T-cell (primary cell): Measurements from ENCODE around the gene RNF126. TPM values are rescaled to one million over a fixed set of nuclear protein-coding genes. Genes with fewer than 3 reads are reported as not detected.
"Not testable (repeated sequence)": the region's sequence is repeated elsewhere in the genome, so short reads cannot be mapped to it uniquely, and the experiment has no call there.

ENCODE experiments used
- ATAC-seq, 4 experiments: fragments of 200-7000 bp in 3 of 4; fragments of 150-1000 bp in 1 of 4; cut with Tn5 transposase; replicated peaks in 1 of 4; 1 replicate in 3 of 4; 2 replicates in 1 of 4; pipeline ENCODE4 v1.10.0; 2021; ENCODE audit warnings: moderate library complexity in 3 of 4, mild to moderate bottlenecking in 2 of 4, moderate number of reproducible peaks in 1 of 4
- CTCF ChIA-PET, 2 donors: fragments of 300-600 bp; sonication (Branson Sonifier 250); formaldehyde crosslinking; loops; one replicate each; lab custom pipeline; 2022; ENCODE audit warnings: antibody characterized with exemption in 2 of 2; lab: Charles Lee
- POLR2A ChIA-PET, 2 donors: fragments of 300-600 bp; sonication (Branson Sonifier 250); formaldehyde crosslinking; loops; one replicate each; lab custom pipeline; 2022; ENCODE audit warnings: antibody characterized with exemption in 2 of 2; lab: Charles Lee
- DNase-seq, 35 experiments: peaks; one replicate each; pipeline versions ENCODE4 v3.0.0 to v3.0.0-alpha.2; 2013 to 2023
- H3K27ac ChIP-seq: one replicate; pipeline ENCODE4 v1.5.1; 2013; ENCODE audit warnings: low read length
- H3K27me3 ChIP-seq, 2 experiments: replicated peaks in 1 of 2; 1 replicate in 1 of 2; 2 replicates in 1 of 2; pipeline versions ENCODE4 v1.6.1 to v1.7.0; 2013; ENCODE audit warnings: low read length in 1 of 2, mixed read lengths in 1 of 2; ENCODE audit not compliant: control insufficient read depth in 2 of 2, insufficient read depth in 2 of 2; ENCODE audit errors: extremely low read depth in 1 of 2
- H3K36me3 ChIP-seq, 2 donors: 1 replicate in 1 of 2; 2 replicates in 1 of 2; pipeline versions ENCODE4 v1.6.1 to v1.7.0; 2013; ENCODE audit warnings: low read length in 1 of 2; ENCODE audit not compliant: control insufficient read depth in 2 of 2, insufficient read depth in 1 of 2; ENCODE audit errors: extremely low read depth in 1 of 2
- H3K4me1 ChIP-seq, 2 experiments: 1 replicate in 1 of 2; 2 replicates in 1 of 2; pipeline versions ENCODE4 v1.6.1 to v1.7.0; 2013; ENCODE audit warnings: low read length in 2 of 2, mixed read lengths in 1 of 2; ENCODE audit not compliant: insufficient read depth in 2 of 2, control insufficient read depth in 1 of 2; ENCODE audit errors: extremely low read depth in 1 of 2
- H3K4me3 ChIP-seq, 2 donors: 1 replicate in 1 of 2; 2 replicates in 1 of 2; pipeline versions ENCODE4 v1.5.1 to v1.7.0; 2013; ENCODE audit warnings: mild to moderate bottlenecking in 2 of 2, low read length in 1 of 2, moderate library complexity in 1 of 2; ENCODE audit not compliant: control insufficient read depth in 1 of 2; ENCODE audit errors: extremely low read depth in 1 of 2
- H3K9me3 ChIP-seq: 2 replicates; pipeline ENCODE4 v1.7.0; 2013
- H3K27ac Mint-ChIP-seq, 2 donors: one replicate each; pipeline ENCODE4 v1.8.0; 2020 to 2021; ENCODE audit warnings: mild to moderate bottlenecking in 2 of 2, mixed read lengths in 2 of 2
- H3K27me3 Mint-ChIP-seq, 2 donors: one replicate each; pipeline ENCODE4 v1.8.0; 2021 to 2022; ENCODE audit warnings: mixed read lengths in 2 of 2
- H3K36me3 Mint-ChIP-seq: one replicate; pipeline ENCODE4 v1.8.0; 2021; ENCODE audit warnings: mixed read lengths
- H3K4me1 Mint-ChIP-seq, 3 donors: one replicate each; pipeline ENCODE4 v1.8.0; 2020 to 2022; ENCODE audit warnings: mixed read lengths in 3 of 3, mild to moderate bottlenecking in 1 of 3
- H3K4me3 Mint-ChIP-seq, 3 donors: one replicate each; pipeline ENCODE4 v1.8.0; 2020 to 2022; ENCODE audit warnings: mild to moderate bottlenecking in 3 of 3, mixed read lengths in 3 of 3, moderate library complexity in 3 of 3
- H3K9me3 Mint-ChIP-seq, 3 donors: one replicate each; pipeline ENCODE4 v1.8.0; 2020 to 2022; ENCODE audit warnings: mixed read lengths in 3 of 3
- WGBS: methylation state at CpG from one replicate; pipeline ENCODE4 v1.1.5; 2013; ENCODE audit warnings: missing lambda C conversion rate; ENCODE audit not compliant: insufficient coverage; 5-methylcytosine and 5-hydroxymethylcytosine counted together
- total RNA-seq, 35 experiments: library from RNA in 6 of 35; stranded (reverse) in 6 of 35; fragments of 120-200 nt in 1 of 35; gene quantifications; one replicate each; pipeline versions ENCODE4 v1.2.1 to v1.2.4 and lab custom pipeline; 2013 to 2026

RNF126 gene
- total RNA-seq, 5 donors from 2014 or later (not counting 1 experiment from before 2014, with no cell fraction given): 98.8 to 139 (median 118) TPM

GRCh38 chr19:623974-624373, 39.0 kb downstream of the RNF126 start:
- Histone ChIP-seq H3K36me3 (peaks cover 15 to 57% of the 10 kb centered on the region in 2 donors), H3K27me3 (no peaks in the 10 kb centered on the region), H3K9me3 (no peaks in the 10 kb centered on the region), H3K4me3 (no peak overlapping the region), H3K4me1 (no peaks in the 10 kb centered on the region), H3K27ac (no peak overlapping the region)
- no peak for DNase-seq
- ChIA-PET CTCF (no interaction called here), POLR2A (no interaction called here)
- Mint-ChIP-seq H3K36me3 (peaks cover 21% of the 10 kb centered on the region), H3K27me3 (no peaks in the 10 kb centered on the region), H3K27ac (no peak overlapping the region), H3K9me3 (no peaks in the 10 kb centered on the region), H3K4me3 (no peak overlapping the region), H3K4me1 (peaks cover 4 to 6% (median 4%) of the 10 kb centered on the region in 3 donors)
- no peak for ATAC-seq
- 91% methylated on average over 16 of the region's 24 CpGs for WGBS

GRCh38 chr19:623175-623916, 39.7 kb downstream of the RNF126 start:
- 96% methylated on average over 41 of the region's 44 CpGs for WGBS
- H3K27ac Mint-ChIP-seq: no peak overlapping the region
- no peak for DNase-seq

GRCh38 chr19:622666-623065, 40.3 kb downstream of the RNF126 start:
- H3K36me3 Mint-ChIP-seq: peaks cover 17% of the 10 kb centered on the region
- ChIA-PET CTCF (no interaction called here), POLR2A (interaction anchor here in 1 of 2 donors (0.6 kb wide), 1 partner anchor 10 kb away, joined by 5 read pairs; no protein-coding TSS in a partner anchor)
- Histone ChIP-seq H3K4me1 (no peaks in the 10 kb centered on the region), H3K9me3 (no peaks in the 10 kb centered on the region), H3K4me3 (no peak overlapping the region), H3K36me3 (peaks cover 15 to 55% of the 10 kb centered on the region in 2 donors), H3K27me3 (no peaks in the 10 kb centered on the region), H3K27ac (no peak overlapping the region)
- no peak overlapping the region for H3K27ac Mint-ChIP-seq
- ATAC-seq (no peak), DNase-seq (no peak)
- peaks cover 0 to 2% (median 2%) of the 10 kb centered on the region in 3 donors for H3K4me1 Mint-ChIP-seq
- WGBS: 95% methylated on average over 35 of the region's 37 CpGs
- no peaks in the 10 kb centered on the region for H3K9me3 Mint-ChIP-seq
- H3K27me3 Mint-ChIP-seq: no peaks in the 10 kb centered on the region
- no peak overlapping the region for H3K4me3 Mint-ChIP-seq

More at GRCh38 chr19:623175-623916, 39.7 kb downstream of the RNF126 start:
- Histone ChIP-seq H3K36me3 (peaks cover 13 to 56% of the 10 kb centered on the region in 2 donors), H3K27me3 (no peaks in the 10 kb centered on the region), H3K27ac (no peak overlapping the region), H3K4me3 (no peak overlapping the region), H3K9me3 (no peaks in the 10 kb centered on the region), H3K4me1 (no peaks in the 10 kb centered on the region)
- Mint-ChIP-seq H3K4me3 (no peak overlapping the region), H3K36me3 (peaks cover 21% of the 10 kb centered on the region), H3K27me3 (no peaks in the 10 kb centered on the region), H3K4me1 (peaks cover 0 to 2% (median 2%) of the 10 kb centered on the region in 3 donors), H3K9me3 (no peaks in the 10 kb centered on the region)
- ChIA-PET CTCF (no interaction called here), POLR2A (interaction anchor here in 1 of 2 donors (0.6 kb wide), 1 partner anchor 11 kb away, joined by 5 read pairs; no protein-coding TSS in a partner anchor)
- no peak for ATAC-seq

- H3K9me3 ChIP-seq: no peaks in the 10 kb centered on the region
- H3K27me3 ChIP-seq: no peaks in the 10 kb centered on the region
- ATAC-seq (no peak), DNase-seq (no peak)
- Mint-ChIP-seq H3K27me3 (no peaks in the 10 kb centered on the region), H3K4me3 (no peak overlapping the region), H3K27ac (no peak overlapping the region), H3K36me3 (peaks cover 16% of the 10 kb centered on the region), H3K4me1 (peaks cover 0 to under 1% (median under 1%) of the 10 kb centered on the region in 3 donors), H3K9me3 (no peaks in the 10 kb centered on the region)
- CTCF ChIA-PET: no interaction called here
- whole genome bisulfite sequencing: 94% methylated on average over 24 of the region's 24 CpGs
- no peaks in the 10 kb centered on the region for H3K4me1 ChIP-seq
- no peak overlapping the region for H3K27ac ChIP-seq
- POLR2A ChIA-PET: no interaction called here
- H3K4me3 ChIP-seq: no peak overlapping the region
- H3K36me3 ChIP-seq: peaks cover 15 to 59% of the 10 kb centered on the region in 2 donors
These were observed 41.2 kb downstream of the RNF126 start for GRCh38 chr19:621819-622218.

- DNase-seq, H3K27ac Mint-ChIP-seq, H3K27me3 ChIP-seq, H3K4me3 Mint-ChIP-seq, ATAC-seq, H3K9me3 ChIP-seq, H3K4me1 ChIP-seq, H3K9me3 Mint-ChIP-seq, CTCF ChIA-PET, H3K4me1 Mint-ChIP-seq, H3K27me3 Mint-ChIP-seq, H3K4me3 ChIP-seq, H3K27ac ChIP-seq, POLR2A ChIA-PET: not testable (repeated sequence)
- H3K36me3 ChIP-seq: peaks cover 15 to 59% of the 10 kb centered on the region in 2 donors
- WGBS: 98% methylated on average over 35 of the region's 48 CpGs
- peaks cover 15% of the 10 kb centered on the region for H3K36me3 Mint-ChIP-seq
These were observed 41.8 kb downstream of the RNF126 start for GRCh38 chr19:621191-621590.

- peaks cover 15 to 54% of the 10 kb centered on the region in 2 donors for H3K36me3 ChIP-seq
- Mint-ChIP-seq H3K9me3 (no peaks in the 10 kb centered on the region), H3K36me3 (peaks cover 14% of the 10 kb centered on the region), H3K4me3 (no peak overlapping the region), H3K4me1 (peaks cover 0 to 4% (median 4%) of the 10 kb centered on the region in 3 donors), H3K27me3 (no peaks in the 10 kb centered on the region), H3K27ac (no peak overlapping the region)
- no peaks in the 10 kb centered on the region for H3K27me3 ChIP-seq
- no peaks in the 10 kb centered on the region for H3K9me3 ChIP-seq
- 95% methylated on average over 26 of the region's 51 CpGs for WGBS
- H3K4me3 ChIP-seq: no peak overlapping the region
- DNase-seq (no peak), ATAC-seq (no peak)
- ChIA-PET POLR2A (no interaction called here), CTCF (no interaction called here)
- peaks cover 0 to 4% of the 10 kb centered on the region in 2 experiments for H3K4me1 ChIP-seq
- no peak overlapping the region for H3K27ac ChIP-seq
These were observed 42.7 kb downstream of the RNF126 start for GRCh38 chr19:620166-620862.
